Stimulated activated CD4-positive, alpha-beta T cell treated with anti-CD3 and anti-CD28 coated beads, Interleukin-12 subunit alpha, Interleukin-12 subunit beta, amount 100 ng/mL, for 24 hours (primary cell): ENCODE data around the gene TST.
A peak's percentile ranks its signal among the peaks of the same experiment; 100 is the strongest.

Source experiments
- DNase-seq, 2 experiments: peaks; one replicate each; pipeline ENCODE4 v3.0.0-alpha.2; 2020; ENCODE audit warnings: low read depth in 2 of 2

TST gene

GRCh38 chr22:37053310-37054055 is 34.2 kb upstream of the TST start:
- no peak for DNase-seq

GRCh38 chr22:37052386-37053309 is 33.4 kb upstream of the TST start:
- DNase-seq = no peak

GRCh38 chr22:37051391-37052385 is 32.4 kb upstream of the TST start, which contains the start of gene KCTD17:
Gene KCTD17, plus strand, starts transcription at chr22:37051742. Its CDS starts 19 bp downstream, at chr22:37051761.
- peak; percentile 44 to 75 for DNase-seq

- no peak for DNase-seq
Observed at GRCh38 chr22:37050913-37051312, 31.7 kb upstream of the TST start.

GRCh38 chr22:37049224-37049623 is 30.0 kb upstream of the TST start:
- DNase-seq = no peak

GRCh38 chr22:37048133-37048532 is 28.9 kb upstream of the TST start:
- no peak for DNase-seq

GRCh38 chr22:37047006-37047405 is 27.8 kb upstream of the TST start:
- DNase-seq = no peak

GRCh38 chr22:37046589-37046988 is 27.3 kb upstream of the TST start:
- no peak for DNase-seq

- DNase-seq = no peak
Observed at GRCh38 chr22:37045958-37046357, 26.7 kb upstream of the TST start.

GRCh38 chr22:37044634-37045625 is 25.7 kb upstream of the TST start:
- DNase-seq = no peak

- peak in 1 of 2 experiments; percentile 40 for DNase-seq
Observed at GRCh38 chr22:37043828-37044538, 24.7 kb upstream of the TST start.

- DNase-seq = no peak
Observed at GRCh38 chr22:37043209-37043827, 24.1 kb upstream of the TST start.

GRCh38 chr22:37039466-37039865 is 20.2 kb upstream of the TST start:
- DNase-seq = no peak

GRCh38 chr22:37037669-37038068 is 18.4 kb upstream of the TST start:
- no peak for DNase-seq

GRCh38 chr22:37036655-37037377 is 17.6 kb upstream of the TST start:
- DNase-seq = no peak

GRCh38 chr22:37033605-37034430 is 14.6 kb upstream of the TST start:
- no peak for DNase-seq
